CD4-positive, alpha-beta T cell treated with Interleukin-15 for 4 hours (primary cell): ENCODE data around the gene ACOT9.
"Not testable (repeated sequence)": the region's sequence is repeated elsewhere in the genome, so short reads cannot be mapped to it uniquely, and the experiment has no call there.

Source experiments
- DNase-seq: peaks from one replicate; pipeline ENCODE4 v3.0.0-alpha.2; 2020; ENCODE audit warnings: low spot score

Gene ACOT9

DNA sequence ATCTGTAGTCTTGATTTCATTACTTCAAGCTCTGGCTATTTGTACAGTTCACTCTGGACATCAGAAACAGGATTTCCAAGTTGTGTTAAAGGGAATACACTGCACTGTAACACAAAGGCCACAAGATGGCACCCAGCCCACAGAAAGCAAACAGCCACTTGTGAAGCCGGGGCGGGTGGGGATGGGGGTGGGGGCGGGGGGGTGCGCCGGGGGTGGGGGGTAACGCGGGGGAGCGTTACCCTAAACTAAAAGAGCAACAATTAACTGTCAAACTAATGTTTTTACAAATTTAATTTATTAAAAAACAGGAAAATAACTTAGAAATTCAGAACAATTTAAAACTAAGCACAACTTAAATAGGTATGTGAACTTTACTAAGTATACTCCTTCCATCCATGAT is 48.5 kb downstream of the ACOT9 start:
- peak; percentile 29 for DNase-seq

DNA sequence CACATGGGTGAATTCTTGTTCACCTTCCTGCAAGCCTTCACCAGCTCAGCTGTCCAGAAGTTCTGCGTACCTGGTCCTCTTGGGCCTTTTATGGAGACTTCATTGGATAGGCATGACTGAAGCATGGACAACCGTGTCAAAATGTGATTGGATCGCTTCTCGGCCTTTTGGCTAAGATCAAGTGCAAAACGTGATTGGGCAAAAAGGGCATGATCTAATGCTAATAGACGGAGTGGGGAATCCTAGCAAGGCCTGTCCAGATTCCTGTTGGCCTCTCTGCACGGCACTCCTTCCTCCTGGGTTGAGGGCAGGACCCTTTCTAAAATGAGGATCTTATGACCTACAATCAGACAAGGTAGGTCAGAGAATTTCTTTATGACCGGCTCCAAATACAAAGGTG is 50.9 kb downstream of the ACOT9 start:
- no peak for DNase-seq

DNA sequence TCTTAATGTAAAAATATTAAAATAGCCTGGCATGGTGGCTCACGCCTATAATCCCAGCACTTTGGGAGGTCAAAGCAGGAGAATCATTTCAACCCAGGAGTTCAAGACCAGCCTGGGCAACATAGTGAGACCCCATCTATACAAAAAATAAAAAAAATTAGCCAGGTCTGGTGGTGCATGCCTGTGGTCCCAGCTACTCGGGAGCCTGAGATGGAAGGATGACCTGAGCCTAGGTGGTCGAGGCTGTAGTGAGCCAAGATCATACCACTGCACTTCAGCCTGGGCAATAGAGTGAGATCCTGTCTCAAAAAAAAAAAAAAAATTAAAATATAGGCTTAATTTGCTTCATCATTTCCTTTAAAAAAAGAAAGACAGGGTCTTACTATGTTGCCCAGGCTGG is 66.6 kb downstream of the ACOT9 start:
- not testable (repeated sequence) for DNase-seq

DNA sequence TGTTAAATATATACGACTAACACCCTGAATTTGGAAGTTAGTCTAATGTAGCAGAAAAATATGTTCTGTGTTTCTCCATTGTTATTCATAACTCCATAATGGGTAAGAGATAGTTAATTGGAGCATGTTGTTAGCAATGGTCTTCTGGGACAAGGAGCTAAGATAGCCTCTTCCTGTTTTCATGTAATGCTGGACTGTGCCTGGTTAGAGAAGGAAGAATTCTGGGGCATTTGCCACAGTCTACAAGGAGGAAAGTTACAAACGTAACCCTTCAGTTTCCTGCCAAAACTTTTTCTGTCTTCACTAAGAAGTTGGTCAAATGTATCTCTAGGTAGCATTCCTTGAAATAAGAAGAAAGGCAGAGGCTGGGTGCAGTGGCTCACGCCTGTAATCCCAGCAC is 70.0 kb downstream of the ACOT9 start:
- DNase-seq: no peak

DNA sequence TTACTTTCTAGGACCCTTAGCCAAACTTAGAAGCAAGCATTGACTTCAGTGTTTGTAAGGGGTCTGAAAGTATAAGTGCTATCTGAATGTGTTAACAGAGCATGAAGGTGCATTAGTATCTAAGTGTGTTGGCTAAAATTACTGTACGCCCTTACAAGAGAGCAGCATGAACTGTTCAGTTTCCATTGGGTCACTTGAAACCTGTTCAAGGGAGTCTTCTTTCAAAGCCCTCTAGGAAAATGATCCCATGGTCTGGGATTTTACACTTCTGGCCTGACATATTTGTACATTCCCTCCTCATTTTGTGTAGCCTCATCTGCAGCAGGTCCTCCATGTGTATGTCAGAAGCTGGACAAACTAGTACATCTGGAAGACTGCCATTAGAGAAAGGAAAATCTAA is 72.5 kb downstream of the ACOT9 start:
- DNase-seq: no peak

DNA sequence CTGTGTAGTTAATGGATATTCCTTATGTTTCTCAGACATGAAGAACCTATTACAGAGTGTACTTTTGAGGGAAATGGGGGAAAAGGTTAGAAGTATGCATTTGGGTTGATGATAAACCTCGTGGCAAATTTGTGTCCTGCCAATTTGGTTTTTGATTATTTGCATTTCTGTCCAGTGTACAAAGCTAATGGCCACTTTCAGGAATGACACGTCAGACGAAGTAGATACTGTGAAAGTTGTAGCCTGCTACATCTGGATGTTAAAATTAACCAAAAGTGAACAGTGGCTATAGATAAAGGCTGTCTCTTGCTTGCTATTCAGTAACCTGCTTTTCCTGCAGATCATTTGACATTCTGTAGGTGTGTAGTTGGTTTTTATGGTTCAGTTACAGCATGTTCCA is 74.7 kb downstream of the ACOT9 start:
- no peak for DNase-seq

DNA sequence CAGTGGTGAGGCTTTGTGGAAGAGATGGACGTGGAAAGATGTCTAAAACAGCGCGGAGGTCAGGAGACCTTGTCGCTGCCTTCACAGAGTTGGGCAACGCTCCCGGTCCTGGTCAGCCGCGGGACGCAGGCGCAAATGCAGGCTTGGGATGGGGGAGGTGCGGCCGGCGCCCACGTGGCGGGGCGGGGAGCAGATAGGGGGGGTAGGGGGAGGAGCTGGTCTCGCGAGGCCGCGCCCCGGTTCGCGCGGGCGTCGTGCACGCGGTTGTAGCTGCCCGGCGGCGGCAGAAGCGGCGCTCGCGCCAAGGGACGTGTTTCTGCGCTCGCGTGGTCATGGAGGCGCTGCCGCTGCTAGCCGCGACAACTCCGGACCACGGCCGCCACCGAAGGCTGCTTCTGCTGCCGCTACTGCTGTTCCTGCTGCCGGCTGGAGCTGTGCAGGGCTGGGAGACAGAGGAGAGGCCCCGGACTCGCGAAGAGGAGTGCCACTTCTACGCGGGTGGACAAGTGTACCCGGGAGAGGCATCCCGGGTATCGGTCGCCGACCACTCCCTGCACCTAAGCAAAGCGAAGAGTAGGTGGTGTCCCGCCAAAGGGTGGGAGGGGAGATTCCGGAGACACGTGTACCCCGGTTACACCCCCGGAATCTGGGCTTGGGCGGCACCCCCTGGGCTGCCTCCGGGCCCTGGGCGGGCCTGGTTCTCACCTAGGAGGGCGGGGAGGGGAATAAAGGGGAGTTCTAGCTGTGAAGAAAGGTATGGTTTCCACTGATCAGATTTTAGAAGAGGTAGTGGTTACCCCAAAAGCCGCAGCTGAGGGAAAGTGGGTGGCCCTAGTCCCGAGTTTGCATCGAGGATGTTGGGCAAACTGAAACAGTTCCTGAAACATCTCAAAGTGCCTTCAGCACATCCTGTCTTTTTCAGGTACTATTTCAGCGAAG is 75.6 kb downstream of the ACOT9 start, which contains the start of gene PRDX4:
PRDX4 (plus strand) TSS at position 255 of the 939 bp plus-strand sequence; CDS start at position 333, 78 bp downstream.
- peak; percentile 69 for DNase-seq

DNA sequence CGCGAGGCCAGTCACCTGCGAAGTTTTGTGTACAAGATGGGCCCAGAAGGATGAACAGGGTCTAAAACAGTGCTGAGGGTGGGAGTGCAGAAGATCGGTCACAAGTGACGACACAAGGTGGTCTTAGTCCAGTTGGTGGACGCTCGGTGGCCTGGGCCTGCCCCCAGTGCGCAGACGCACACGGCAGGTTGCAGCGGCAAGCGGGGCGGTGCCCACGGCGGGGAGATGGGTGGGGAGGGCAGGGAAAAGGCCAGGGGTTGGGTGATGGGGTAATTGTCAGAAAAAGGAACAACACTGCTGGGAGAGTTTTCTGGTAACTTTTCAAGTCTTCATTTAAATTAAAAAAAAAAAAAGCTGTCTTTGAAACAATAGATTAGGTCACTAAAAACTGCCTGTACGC is 76.8 kb downstream of the ACOT9 start:
- no peak for DNase-seq

DNA sequence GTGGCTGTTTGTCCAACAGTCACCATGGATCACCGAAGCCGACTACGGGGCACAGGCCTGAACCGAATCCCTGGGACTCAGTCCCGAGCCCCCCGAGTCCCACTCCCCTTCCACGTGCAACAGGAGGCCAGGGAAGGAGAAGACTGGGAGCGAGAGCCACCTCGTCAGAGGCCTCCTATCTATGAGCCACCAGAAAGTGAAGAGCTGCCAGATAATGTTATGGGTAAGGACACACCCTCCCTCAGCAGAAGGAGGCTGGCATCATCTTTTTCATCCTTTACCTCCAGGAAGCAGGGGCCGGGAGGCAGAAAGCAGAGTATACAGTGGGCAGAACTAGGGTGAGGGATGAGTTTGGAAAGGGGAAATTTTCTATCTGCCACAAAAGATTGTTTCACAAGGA is 78.6 kb downstream of the ACOT9 start:
- DNase-seq: no peak

DNA sequence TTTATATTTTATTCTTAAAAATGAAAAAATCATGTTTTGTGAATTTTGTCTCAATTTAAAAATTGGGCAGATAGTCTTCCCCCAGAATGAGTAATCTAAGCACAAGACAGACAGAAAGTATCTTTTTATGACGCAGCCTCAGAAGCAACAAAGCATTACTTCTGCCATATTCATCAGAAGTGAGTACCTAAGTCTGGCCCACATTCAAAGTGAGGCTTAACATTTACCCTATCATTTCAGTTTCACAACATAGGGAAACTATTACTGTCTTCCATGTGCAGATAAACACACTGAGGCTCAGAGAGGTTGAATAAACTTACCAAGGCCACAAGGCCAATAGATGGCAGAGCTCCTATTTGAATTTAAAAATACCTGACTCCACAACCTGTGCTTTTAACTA is 80.2 kb downstream of the ACOT9 start:
- DNase-seq: peak; percentile 1

DNA sequence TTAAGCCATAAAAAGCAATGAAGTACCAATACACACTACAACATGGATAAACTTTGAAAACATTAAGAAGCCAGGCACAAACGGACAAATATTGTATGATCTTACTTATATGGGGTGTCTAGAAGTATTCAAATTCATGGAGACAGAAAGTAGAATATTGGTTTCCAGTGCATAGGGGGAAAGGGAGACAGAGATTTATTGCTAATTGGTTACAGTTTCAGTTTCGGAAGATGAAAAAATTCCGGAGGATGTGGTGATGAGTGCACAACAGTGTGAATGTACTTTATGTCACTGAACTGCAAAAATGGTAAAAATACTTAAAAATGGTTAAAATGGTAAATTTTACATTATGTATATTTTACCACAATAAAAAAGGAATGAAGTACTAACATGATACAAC is 80.9 kb downstream of the ACOT9 start:
- peak; percentile 28 for DNase-seq

DNA sequence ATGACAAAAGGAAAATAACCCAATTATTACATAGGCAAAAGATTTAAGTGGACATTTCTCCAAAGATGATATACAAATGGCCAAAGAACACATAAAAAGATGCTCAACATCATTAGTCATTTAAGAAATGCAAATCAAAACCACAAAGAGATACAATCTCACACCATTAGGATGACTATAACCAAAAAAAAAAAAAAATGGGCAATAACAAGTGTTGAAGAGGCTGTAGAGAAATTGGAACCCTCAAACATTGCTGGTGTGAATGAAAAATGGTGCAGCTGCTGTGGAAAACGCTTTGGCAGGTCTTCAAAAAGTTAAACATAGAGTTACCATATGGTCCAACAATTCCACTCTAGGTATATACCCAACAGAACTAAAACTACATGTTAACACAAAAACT is 81.4 kb downstream of the ACOT9 start:
- DNase-seq: no peak

DNA sequence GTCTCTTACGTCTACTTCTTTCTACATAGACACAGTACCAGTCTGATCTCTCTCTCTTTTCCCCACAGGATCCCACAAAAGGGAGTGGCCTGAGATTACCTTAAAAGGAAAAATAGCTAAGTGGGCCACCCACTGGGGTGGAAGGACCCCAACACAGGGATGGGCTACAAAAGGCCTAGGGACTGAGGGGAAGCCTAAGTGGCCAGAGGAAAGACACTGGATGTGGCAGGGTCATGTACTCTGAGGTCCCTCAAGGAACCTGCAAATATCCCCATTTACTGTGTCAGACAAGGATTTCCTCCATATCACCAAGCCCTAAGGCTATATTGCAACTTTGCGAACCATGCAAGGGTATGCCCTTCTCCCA is 82.3 kb downstream of the ACOT9 start:
- no peak for DNase-seq

DNA sequence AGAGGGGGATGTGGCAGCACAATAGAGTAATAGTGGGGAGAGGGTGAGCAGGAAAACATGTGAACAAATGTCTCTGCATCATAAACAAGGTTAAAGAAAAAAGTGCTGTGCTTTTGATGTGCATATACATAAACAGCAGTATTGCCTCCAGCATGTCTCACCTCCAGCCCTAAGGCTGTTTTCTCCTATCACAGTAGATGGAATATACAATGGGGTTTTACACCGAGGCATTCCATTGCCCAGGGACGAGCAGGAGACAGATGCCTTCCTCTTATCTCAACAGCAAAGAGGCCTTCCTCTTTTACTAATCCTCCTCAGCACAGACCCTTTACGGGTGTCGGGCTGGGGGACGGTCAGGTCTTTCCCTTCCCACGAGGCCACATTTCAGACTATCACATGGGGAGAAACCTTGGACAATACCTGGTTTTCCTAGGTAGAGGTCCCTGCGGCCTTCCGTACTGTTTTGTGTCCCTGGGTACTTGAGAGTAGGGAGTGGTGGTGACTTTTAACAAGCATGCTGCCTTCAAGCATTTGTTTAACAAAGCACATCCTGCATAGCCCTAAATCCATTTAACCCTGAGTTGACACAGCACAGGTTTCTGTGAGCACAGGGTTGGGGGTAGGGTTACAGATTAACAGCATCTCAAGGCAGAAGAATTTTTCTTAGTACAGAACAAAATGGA is 82.9 kb downstream of the ACOT9 start:
- DNase-seq: not testable (repeated sequence)

DNA sequence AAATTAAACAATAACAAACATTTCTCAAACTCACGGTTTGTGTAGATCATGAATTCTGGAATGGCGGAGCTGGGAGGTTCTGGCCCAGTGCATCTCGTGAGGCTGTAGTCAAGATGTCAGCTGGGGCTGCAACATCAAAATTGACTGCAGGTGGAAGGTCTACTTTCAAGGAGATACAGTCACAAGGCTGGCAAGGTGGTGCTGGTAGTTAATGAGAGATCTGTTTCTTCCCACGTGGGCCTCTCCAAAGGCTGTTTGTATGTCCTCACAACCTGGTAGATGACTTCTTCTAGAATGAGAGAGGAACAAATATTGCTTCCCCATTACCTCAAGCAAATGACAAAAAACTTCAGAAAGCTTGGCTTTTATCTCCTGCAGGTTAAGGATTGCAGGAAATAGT is 83.7 kb downstream of the ACOT9 start:
- DNase-seq: no peak

DNA sequence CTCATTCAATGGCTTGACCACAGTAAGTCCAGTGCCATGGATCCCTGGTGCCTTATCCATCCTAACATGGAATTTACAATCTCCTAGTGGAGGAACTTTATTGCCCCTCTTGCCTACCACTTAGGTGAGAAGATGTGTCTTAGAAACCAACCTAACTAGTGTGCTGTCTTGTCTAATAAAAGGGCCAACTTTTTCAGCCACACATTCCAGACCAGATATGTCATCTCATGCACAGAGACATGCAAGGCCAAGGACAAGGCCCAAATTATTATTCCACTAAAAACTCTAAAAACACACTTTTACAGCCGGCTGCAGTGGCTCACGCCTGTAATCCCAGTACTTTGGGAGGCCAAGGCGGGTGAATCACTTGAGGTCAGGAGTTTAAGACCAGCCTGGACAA is 86.4 kb downstream of the ACOT9 start:
- no peak for DNase-seq

DNA sequence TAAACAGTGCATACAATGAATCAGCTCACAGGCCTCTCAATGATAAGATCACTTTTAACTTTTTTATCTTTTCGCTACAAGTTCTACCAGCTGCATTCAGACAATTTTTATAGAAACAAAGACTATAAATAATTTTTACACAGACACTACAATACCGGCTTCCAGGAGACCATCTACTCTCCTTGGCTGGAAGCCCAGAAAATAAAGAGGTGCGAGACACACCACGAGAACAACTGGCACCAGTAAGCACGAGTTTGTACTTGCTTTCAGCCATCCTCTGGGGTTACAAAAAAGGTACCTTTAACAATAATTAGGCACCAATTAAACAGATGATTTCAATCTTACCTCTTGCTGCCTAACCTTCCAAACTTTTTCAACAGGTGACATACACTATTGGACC is 87.0 kb downstream of the ACOT9 start:
- DNase-seq: no peak
